ENCODE measurements around the gene RBBP7.
A peak's percentile ranks its signal among the peaks of the same experiment; 100 is the strongest.

Gene RBBP7

GRCh38 chrX:16862829-16863228 is 7.3 kb downstream of the RBBP7 start:
- no peak for DNase-seq

GRCh38 chrX:16856744-16857143 is 13.4 kb downstream of the RBBP7 start:
- no peak for DNase-seq

GRCh38 chrX:16856076-16856404 is 14.1 kb downstream of the RBBP7 start:
- peak; percentile 9 for DNase-seq

GRCh38 chrX:16855363-16856075 is 14.6 kb downstream of the RBBP7 start:
- no peak for DNase-seq

GRCh38 chrX:16853537-16853936 is 16.6 kb downstream of the RBBP7 start:
- no peak for DNase-seq

- DNase-seq, result no peak
These were observed 17.5 kb downstream of the RBBP7 start for GRCh38 chrX:16852617-16853179.

- DNase-seq, result no peak
These were observed 18.3 kb downstream of the RBBP7 start for GRCh38 chrX:16851827-16852226.

- DNase-seq, result no peak
These were observed 18.7 kb downstream of the RBBP7 start for GRCh38 chrX:16851421-16851820.

- DNase-seq, result no peak
These were observed 21.6 kb downstream of the RBBP7 start for GRCh38 chrX:16848541-16848940.

- no peak for DNase-seq
These were observed 24.5 kb downstream of the RBBP7 start for GRCh38 chrX:16845686-16846085.

- DNase-seq, result no peak
These were observed 26.8 kb downstream of the RBBP7 start for GRCh38 chrX:16843208-16843909.

- DNase-seq, result no peak
These were observed 27.5 kb downstream of the RBBP7 start for GRCh38 chrX:16842684-16843083.

- no peak for DNase-seq
These were observed 30.2 kb downstream of the RBBP7 start for GRCh38 chrX:16839852-16840460.

GRCh38 chrX:16839219-16839851 is 30.8 kb downstream of the RBBP7 start:
- DNase-seq, result no peak

GRCh38 chrX:16838202-16839066 is 31.7 kb downstream of the RBBP7 start:
- DNase-seq, result no peak

GRCh38 chrX:16836371-16836770 is 33.8 kb downstream of the RBBP7 start:
- DNase-seq, result no peak

- DNase-seq, result no peak
These were observed 35.4 kb downstream of the RBBP7 start for GRCh38 chrX:16834806-16835205.

- DNase-seq, result no peak
These were observed 37.9 kb downstream of the RBBP7 start for GRCh38 chrX:16832301-16832700.

GRCh38 chrX:16828124-16828908 is 41.8 kb downstream of the RBBP7 start:
- DNase-seq, result no peak

GRCh38 chrX:16827225-16827624 is 42.9 kb downstream of the RBBP7 start:
- no peak for DNase-seq

GRCh38 chrX:16826207-16826606 is 44.0 kb downstream of the RBBP7 start:
- DNase-seq, result no peak

Data from CD4-positive, alpha-beta T cell treated with Interleukin-17A for 4 hours (primary cell).